Endothelial cell (in vitro differentiated cells): Measurements from ENCODE around the gene GLYAT. TPM values are rescaled to one million over a fixed set of nuclear protein-coding genes. Genes with fewer than 3 reads are reported as not detected.

Source experiments
- DNase-seq: peaks from one replicate; pipeline ENCODE4 v3.0.0; 2021; ENCODE audit warnings: low spot score
- H3K27ac Mint-ChIP-seq: one replicate; pipeline ENCODE4 v1.8.0; 2021; ENCODE audit warnings: mixed read lengths, inconsistent platforms; ENCODE audit not compliant: unreplicated experiment
- H3K27me3 Mint-ChIP-seq: one replicate; pipeline ENCODE4 v1.8.0; 2021; ENCODE audit warnings: mild to moderate bottlenecking, moderate library complexity, mixed read lengths, inconsistent platforms; ENCODE audit not compliant: unreplicated experiment
- H3K36me3 Mint-ChIP-seq: one replicate; pipeline ENCODE4 v1.8.0; 2021; ENCODE audit warnings: mild to moderate bottlenecking, low read depth, mixed read lengths, inconsistent platforms; ENCODE audit not compliant: unreplicated experiment
- H3K4me1 Mint-ChIP-seq: one replicate; pipeline ENCODE4 v1.8.0; 2021; ENCODE audit warnings: mild to moderate bottlenecking, mixed read lengths, inconsistent platforms; ENCODE audit not compliant: unreplicated experiment
- H3K4me3 Mint-ChIP-seq: one replicate; pipeline ENCODE4 v1.8.0; 2021; ENCODE audit warnings: mild to moderate bottlenecking, mixed read lengths, inconsistent platforms; ENCODE audit not compliant: unreplicated experiment
- H3K9me3 Mint-ChIP-seq: one replicate; pipeline ENCODE4 v1.8.0; 2021; ENCODE audit warnings: mixed read lengths, inconsistent platforms; ENCODE audit not compliant: unreplicated experiment
- CTCF ChIP-seq: fragments of 200-600 bp; sonication (generic); IDR thresholded peaks from one replicate; pipeline ENCODE4 v1.5.0; 2021; ENCODE audit warnings: antibody characterized with exemption; ENCODE audit not compliant: unreplicated experiment
- total RNA-seq: library from RNA; stranded (reverse); fragmentation: NEBNext Ultra II Directional; extraction: Animal tissue kit (Norgen Biotek cat#: 25700); gene quantifications from one replicate; pipeline ENCODE4 v1.2.1, GENCODE V29; 2021; ENCODE audit not compliant: unreplicated experiment

The GLYAT gene
- total RNA-seq, 1 donor from 2014 or later = not detected

DNA sequence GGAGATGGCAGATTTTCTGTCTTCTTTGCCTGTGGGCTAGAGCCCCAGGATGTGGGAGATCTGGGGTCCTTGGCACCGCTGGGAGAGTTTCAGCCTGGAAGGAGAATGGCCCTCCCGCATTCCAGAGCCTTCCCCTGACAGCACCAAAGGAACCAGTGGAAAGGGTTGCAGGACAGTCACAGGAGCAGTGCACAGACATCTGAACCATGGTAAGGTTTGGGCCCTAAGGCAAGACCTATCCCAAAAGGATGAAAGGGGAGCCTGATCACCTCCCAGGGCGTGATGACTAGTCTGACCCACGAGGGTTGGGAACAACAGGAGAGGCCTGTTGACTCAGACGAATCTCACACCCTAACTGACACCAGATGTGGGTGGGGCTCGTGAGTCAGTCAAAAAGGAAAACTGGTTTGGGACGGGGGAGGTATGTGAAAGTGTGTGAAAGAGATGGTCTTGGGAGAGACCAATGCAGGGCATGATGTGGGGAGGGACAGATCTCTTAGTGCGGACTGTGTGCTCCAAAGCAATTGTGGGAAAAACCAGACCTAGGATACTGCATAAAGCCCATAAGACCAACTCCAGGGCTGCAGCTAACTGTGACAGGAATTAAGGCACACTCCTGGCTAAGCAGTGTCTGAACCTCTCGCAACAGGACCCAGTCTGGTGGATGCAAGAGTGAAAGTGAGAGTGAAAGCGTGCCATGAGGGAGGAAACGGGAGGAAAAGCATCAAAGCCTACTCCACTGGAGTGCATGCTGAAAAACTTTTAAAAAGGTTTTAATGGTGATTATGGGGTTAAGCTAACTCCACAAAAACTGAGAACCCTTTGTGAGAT is 39.1 kb upstream of the GLYAT start:
- Mint-ChIP-seq H3K27me3 (peaks cover 4% of the 10 kb centered on the region), H3K36me3 (peaks cover 2% of the 10 kb centered on the region), H3K4me3 (no peak overlapping the region), H3K4me1 (no peaks in the 10 kb centered on the region), H3K9me3 (no peaks in the 10 kb centered on the region), H3K27ac (no peak overlapping the region)
- TF ChIP-seq CTCF = no peak
- DNase-seq = no peak

- H3K36me3 Mint-ChIP-seq = peaks cover 2% of the 10 kb centered on the region
- TF ChIP-seq CTCF = no peak
- DNase-seq = no peak
- H3K9me3 Mint-ChIP-seq = no peaks in the 10 kb centered on the region
- no peak overlapping the region for H3K27ac Mint-ChIP-seq
- H3K4me1 Mint-ChIP-seq = no peaks in the 10 kb centered on the region
- no peak overlapping the region for H3K4me3 Mint-ChIP-seq
- peaks cover 4% of the 10 kb centered on the region for H3K27me3 Mint-ChIP-seq
Measured at GRCh38 chr11:58770166-58770565, 38.4 kb upstream of the GLYAT start.

GRCh38 chr11:58769308-58769707 is 37.6 kb upstream of the GLYAT start:
- H3K4me3 Mint-ChIP-seq = no peak overlapping the region
- H3K27me3 Mint-ChIP-seq = peaks cover 4% of the 10 kb centered on the region
- peaks cover 2% of the 10 kb centered on the region for H3K36me3 Mint-ChIP-seq
- no peak for DNase-seq
- H3K27ac Mint-ChIP-seq = no peak overlapping the region
- TF ChIP-seq CTCF = no peak
- no peaks in the 10 kb centered on the region for H3K9me3 Mint-ChIP-seq
- H3K4me1 Mint-ChIP-seq = no peaks in the 10 kb centered on the region

- Mint-ChIP-seq H3K27me3 (peaks cover 6% of the 10 kb centered on the region), H3K9me3 (peaks cover 7% of the 10 kb centered on the region), H3K4me3 (no peak overlapping the region), H3K36me3 (peaks cover 2% of the 10 kb centered on the region), H3K27ac (no peak overlapping the region), H3K4me1 (no peaks in the 10 kb centered on the region)
- no peak for DNase-seq
- no peak for TF ChIP-seq CTCF
Measured at GRCh38 chr11:58768137-58768536, 36.4 kb upstream of the GLYAT start.

DNA sequence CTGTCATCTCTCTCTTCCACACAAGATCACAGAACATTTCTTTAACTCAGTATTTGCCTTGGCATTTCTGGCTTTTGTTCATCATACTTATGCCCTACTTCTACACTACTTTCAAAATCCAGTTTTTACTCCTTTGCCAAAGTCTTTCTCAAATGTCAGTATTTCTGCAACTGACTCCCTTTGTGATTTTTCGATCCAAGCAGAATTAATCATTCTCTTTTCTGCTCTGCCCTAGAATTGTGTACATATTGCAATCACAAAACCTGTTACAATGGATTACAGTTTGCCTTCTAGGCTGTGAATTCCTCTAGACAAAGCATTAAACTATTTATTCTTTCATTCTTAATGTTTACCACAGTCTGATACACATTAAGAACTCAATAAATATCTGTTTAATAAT is 33.3 kb upstream of the GLYAT start:
- Mint-ChIP-seq H3K27me3 (peaks cover 3% of the 10 kb centered on the region), H3K4me1 (no peaks in the 10 kb centered on the region), H3K27ac (no peak overlapping the region), H3K36me3 (no peaks in the 10 kb centered on the region), H3K9me3 (peaks cover 15% of the 10 kb centered on the region), H3K4me3 (no peak overlapping the region)
- TF ChIP-seq CTCF = no peak
- DNase-seq = no peak
